ENCODE measurements around the gene RALB. TPM values are rescaled to one million over a fixed set of nuclear protein-coding genes. Genes with fewer than 3 reads are reported as not detected.
A peak's percentile ranks its signal among the peaks of the same experiment; 100 is the strongest.
"Not testable (repeated sequence)": the region's sequence is repeated elsewhere in the genome, so short reads cannot be mapped to it uniquely, and the experiment has no call there.

Gene RALB
- total RNA-seq, 1 donor from 2014 or later: 45.2 TPM

GRCh38 chr2:120231974-120232635 lies 20.5 kb upstream of the RALB start:
- Histone ChIP-seq H3K36me3 (ENCODE audit: control insufficient read depth, insufficient read depth, low read length) (no peaks in the 10 kb centered on the region), H3K4me3 (ENCODE audit: low read depth, low read length) (peak overlapping the region; percentile 23), H3K27me3 (ENCODE audit: control insufficient read depth, insufficient read depth, low read length) (peaks cover 3% of the 10 kb centered on the region)
- no peak for TF ChIP-seq CTCF (IDR thresholded peaks at IDR 0.05; ENCODE audit: insufficient read depth, low read length, poor library complexity, severe bottlenecking)
- DNase-seq (ENCODE audit: low read depth): no peak

GRCh38 chr2:120233292-120233691 lies 19.4 kb upstream of the RALB start:
- Histone ChIP-seq H3K27me3 (ENCODE audit: control insufficient read depth, insufficient read depth, low read length) (no peaks in the 10 kb centered on the region), H3K36me3 (ENCODE audit: control insufficient read depth, insufficient read depth, low read length) (no peaks in the 10 kb centered on the region), H3K4me3 (ENCODE audit: low read depth, low read length) (no peak overlapping the region)
- TF ChIP-seq CTCF (IDR thresholded peaks at IDR 0.05; ENCODE audit: insufficient read depth, low read length, poor library complexity, severe bottlenecking): no peak
- no peak for DNase-seq (ENCODE audit: low read depth)

GRCh38 chr2:120235158-120235557 lies 17.5 kb upstream of the RALB start:
- not testable (repeated sequence) for H3K4me3 ChIP-seq (ENCODE audit: low read depth, low read length); H3K27me3 ChIP-seq (ENCODE audit: control insufficient read depth, insufficient read depth, low read length); DNase-seq (ENCODE audit: low read depth); H3K36me3 ChIP-seq (ENCODE audit: control insufficient read depth, insufficient read depth, low read length)

GRCh38 chr2:120235681-120236080 lies 17.0 kb upstream of the RALB start:
- DNase-seq (ENCODE audit: low read depth): no peak
- Histone ChIP-seq H3K27me3 (ENCODE audit: control insufficient read depth, insufficient read depth, low read length) (no peaks in the 10 kb centered on the region), H3K4me3 (ENCODE audit: low read depth, low read length) (no peak overlapping the region), H3K36me3 (ENCODE audit: control insufficient read depth, insufficient read depth, low read length) (no peaks in the 10 kb centered on the region)
- TF ChIP-seq CTCF (IDR thresholded peaks at IDR 0.05; ENCODE audit: insufficient read depth, low read length, poor library complexity, severe bottlenecking): no peak

GRCh38 chr2:120236316-120236715 lies 16.3 kb upstream of the RALB start:
- no peak for TF ChIP-seq CTCF (IDR thresholded peaks at IDR 0.05; ENCODE audit: insufficient read depth, low read length, poor library complexity, severe bottlenecking)
- Histone ChIP-seq H3K27me3 (ENCODE audit: control insufficient read depth, insufficient read depth, low read length) (no peaks in the 10 kb centered on the region), H3K4me3 (ENCODE audit: low read depth, low read length) (no peak overlapping the region), H3K36me3 (ENCODE audit: control insufficient read depth, insufficient read depth, low read length) (no peaks in the 10 kb centered on the region)
- DNase-seq (ENCODE audit: low read depth): no peak

GRCh38 chr2:120236791-120237190 lies 15.9 kb upstream of the RALB start:
- no peaks in the 10 kb centered on the region for H3K27me3 ChIP-seq (ENCODE audit: control insufficient read depth, insufficient read depth, low read length)
- no peak for TF ChIP-seq CTCF (IDR thresholded peaks at IDR 0.05; ENCODE audit: insufficient read depth, low read length, poor library complexity, severe bottlenecking)
- no peak overlapping the region for H3K4me3 ChIP-seq (ENCODE audit: low read depth, low read length)
- no peak for DNase-seq (ENCODE audit: low read depth)
- no peaks in the 10 kb centered on the region for H3K36me3 ChIP-seq (ENCODE audit: control insufficient read depth, insufficient read depth, low read length)
